Measurements from ENCODE around the gene CCDC82.

The CCDC82 gene

GRCh38 chr11:96361778-96362177 is 27.9 kb downstream of the CCDC82 start:
- DNase-seq (ENCODE audit: low spot score), result peak; percentile 27

DNA sequence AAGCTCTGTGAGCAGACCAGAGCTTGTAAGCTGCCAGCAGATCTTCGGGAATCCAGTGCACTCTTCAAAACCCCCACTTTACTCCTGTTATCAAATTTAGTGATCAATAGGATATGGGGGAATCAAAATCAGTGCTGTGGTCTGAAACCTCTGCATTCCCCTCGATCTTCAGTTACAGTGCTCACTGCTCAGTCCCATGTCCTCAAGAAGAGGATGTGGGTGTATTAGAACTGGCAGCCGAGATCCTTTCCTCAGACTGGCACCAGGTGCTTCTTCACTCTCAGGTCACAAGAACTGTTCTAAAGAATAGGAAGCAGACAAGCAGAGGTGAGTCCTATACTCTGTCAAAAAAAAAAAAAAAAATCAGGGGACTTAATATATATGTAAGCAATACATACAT is 31.4 kb downstream of the CCDC82 start:
- DNase-seq (ENCODE audit: low spot score), result no peak

GRCh38 chr11:96357794-96358193 is 31.9 kb downstream of the CCDC82 start:
- no peak for DNase-seq (ENCODE audit: low spot score)

GRCh38 chr11:96356848-96357247 is 32.9 kb downstream of the CCDC82 start:
- no peak for DNase-seq (ENCODE audit: low spot score)

GRCh38 chr11:96342961-96343711 is 46.6 kb downstream of the CCDC82 start, which contains the start of gene MAML2:
Gene MAML2 (minus strand): TSS chr11:96343195. CDS start chr11:96341895, 1,300 bp downstream.
- peak; percentile 73 for DNase-seq (ENCODE audit: low spot score)

DNA sequence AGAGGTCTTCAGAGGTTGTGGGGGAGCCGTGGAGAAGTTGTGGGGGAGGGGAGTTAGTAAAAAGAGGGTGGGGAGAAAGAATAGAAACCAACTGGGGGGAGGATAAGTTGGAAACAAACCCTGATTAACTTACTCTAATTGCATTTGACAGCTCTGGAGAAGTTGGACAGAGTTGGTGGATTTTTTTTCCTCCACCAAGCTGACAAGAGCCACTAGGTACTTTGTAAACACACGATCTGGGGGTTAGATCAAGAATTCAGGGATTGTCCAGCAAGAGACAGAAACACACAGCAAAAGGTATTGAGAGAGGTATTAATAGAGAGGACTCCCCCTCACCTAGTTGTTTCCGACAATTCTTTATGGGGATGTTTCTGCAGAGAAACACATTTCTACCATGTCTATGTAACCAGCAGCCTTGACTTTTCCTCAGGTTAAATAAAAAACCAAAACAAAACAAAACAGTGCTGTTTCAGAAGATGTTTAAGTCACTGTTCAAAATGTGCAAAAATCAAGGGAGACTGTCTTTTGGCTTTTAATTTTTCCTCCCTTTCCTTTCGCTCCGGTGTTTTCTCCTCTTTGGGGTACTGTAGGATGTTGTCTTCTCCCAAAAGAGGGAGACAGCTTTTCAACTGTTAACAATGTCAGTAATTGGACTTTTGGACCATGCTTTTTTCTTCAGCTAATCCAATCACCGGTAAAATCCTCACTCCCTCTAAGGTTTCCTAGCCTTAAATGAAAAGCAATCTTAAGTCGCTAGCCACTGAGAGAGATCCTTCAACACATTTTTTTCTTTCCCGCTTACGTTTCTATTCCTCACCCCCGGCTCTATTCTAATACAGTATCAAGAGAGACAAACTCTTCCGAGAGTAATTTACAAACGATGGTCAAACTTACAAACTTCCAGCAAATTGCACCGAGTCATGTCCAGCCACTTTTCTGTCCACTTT is 47.4 kb downstream of the CCDC82 start:
- no peak for DNase-seq (ENCODE audit: low spot score)

DNA sequence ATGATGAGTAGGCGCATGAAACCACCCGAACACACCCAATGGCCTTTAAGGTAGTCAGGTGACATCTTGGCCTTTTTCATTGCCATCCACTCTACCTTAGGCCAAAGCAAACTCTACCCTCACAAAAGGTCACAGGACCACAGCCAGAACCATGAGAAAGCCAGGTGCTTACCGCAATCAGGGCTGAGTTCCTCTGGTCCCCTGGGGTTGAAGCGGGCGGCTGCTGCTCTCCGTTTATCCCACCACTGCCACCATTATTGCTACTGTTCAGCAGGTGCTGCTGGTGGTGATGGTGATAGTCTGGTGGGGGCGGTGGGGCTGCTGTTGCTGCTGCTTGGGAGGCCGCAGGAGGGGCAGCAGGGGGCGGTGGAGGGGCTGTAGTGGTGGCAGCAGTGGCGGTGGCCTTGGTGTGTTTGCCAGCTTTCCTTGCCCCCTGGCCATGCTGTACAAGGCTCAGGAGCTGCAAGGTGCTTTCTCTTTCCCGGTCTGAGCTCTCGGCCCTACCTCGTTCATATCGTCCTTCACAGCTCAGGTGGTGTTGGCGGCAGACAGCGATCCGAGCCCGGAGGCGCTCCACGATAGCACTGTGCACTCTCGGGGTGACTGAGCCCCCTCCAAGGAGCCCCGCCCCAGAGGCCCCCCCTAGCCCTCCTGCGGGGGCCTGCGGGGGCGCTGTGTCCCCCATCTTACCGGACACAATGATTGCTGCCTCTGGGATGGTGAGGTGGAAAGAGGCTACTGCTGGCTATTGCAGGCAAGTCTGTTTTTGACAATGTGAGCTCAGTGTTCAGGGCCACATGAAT is 48.3 kb downstream of the CCDC82 start:
- DNase-seq (ENCODE audit: low spot score), result no peak

GRCh38 chr11:96340555-96340885 is 49.2 kb downstream of the CCDC82 start:
- DNase-seq (ENCODE audit: low spot score), result no peak

- no peak for DNase-seq (ENCODE audit: low spot score)
These were observed 49.8 kb downstream of the CCDC82 start for GRCh38 chr11:96339706-96340554.

DNA sequence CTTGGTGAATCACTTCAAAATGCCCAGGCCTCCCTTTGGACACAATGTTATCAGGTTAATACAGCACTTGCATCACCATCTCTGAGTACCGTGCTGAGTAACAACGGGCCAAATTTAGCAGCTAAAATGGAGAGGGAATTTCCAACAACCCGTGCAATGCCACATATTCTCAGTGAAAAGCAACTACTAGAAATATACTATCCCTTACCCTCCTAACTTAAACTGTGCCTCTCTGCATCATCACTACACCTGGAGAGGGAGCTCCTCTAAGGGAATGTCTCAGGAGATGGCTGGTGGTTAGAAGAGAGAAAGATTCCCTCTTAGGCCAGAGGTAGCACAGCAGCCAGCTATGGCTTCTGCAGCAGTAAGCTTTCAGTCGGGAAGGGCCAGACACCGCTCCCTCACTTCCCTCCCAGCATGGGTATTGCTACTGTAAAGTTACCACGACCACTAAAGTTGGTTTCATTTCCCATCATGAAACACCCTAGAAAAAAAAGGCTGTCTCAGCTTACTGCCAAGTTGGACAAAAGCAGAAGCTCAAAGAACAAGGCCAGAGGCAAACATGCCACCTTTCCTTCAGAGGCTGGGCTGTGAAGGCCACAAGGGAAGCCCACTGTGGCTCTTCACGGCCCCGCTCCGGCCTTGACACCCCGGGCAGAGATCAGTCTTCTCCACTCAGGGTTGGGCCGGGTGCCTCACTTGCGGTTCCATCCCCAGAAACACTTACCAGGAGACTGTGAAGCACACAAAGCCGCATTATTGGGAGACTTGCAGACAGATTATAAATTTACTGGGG is 50.6 kb downstream of the CCDC82 start:
- no peak for DNase-seq (ENCODE audit: low spot score)

DNA sequence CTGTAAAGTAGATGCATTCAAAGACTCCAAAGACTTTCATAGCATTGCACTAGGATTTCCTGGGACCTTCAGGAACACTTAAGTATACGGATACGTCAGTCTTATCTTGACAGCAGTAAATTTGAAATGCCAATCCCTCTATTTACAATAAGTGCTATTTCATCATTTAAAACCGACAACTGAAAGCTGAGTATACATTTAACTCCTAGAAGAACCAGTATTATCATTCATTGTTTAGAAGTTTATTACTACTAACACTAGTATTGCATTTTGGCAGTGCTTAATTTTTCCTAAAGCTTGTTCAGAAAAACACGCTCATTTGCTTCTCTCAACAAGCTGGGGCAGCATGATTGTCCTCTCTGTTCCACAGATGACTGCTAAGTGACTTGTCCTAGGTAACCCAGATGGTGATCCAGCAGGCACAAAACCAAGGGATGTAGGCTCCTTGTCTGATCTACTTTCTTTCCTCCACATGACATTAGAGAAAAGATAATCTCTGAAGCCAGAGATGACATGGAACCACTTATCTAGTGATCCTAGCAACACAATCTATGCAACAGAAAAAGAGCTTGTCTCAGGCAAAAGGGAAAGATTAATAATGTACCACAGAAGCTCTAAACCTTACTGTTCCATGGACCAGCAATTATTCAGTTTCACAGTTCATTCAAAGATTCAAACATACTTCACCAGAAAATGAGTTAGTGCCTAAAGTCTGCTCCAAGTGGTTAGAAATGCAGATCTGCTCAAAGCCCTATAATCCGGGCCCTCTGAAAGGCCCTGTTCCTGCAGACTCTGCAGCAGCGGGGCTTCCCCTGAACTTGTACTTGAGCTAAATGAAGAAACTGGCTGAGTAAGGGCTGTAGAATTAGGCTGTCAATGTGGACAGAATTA is 51.9 kb downstream of the CCDC82 start:
- DNase-seq (ENCODE audit: low spot score), result no peak

- no peak for DNase-seq (ENCODE audit: low spot score)
These were observed 54.3 kb downstream of the CCDC82 start for GRCh38 chr11:96335388-96335787.

GRCh38 chr11:96334219-96334618 is 55.5 kb downstream of the CCDC82 start:
- no peak for DNase-seq (ENCODE audit: low spot score)

- no peak for DNase-seq (ENCODE audit: low spot score)
These were observed 56.5 kb downstream of the CCDC82 start for GRCh38 chr11:96333191-96333719.

DNA sequence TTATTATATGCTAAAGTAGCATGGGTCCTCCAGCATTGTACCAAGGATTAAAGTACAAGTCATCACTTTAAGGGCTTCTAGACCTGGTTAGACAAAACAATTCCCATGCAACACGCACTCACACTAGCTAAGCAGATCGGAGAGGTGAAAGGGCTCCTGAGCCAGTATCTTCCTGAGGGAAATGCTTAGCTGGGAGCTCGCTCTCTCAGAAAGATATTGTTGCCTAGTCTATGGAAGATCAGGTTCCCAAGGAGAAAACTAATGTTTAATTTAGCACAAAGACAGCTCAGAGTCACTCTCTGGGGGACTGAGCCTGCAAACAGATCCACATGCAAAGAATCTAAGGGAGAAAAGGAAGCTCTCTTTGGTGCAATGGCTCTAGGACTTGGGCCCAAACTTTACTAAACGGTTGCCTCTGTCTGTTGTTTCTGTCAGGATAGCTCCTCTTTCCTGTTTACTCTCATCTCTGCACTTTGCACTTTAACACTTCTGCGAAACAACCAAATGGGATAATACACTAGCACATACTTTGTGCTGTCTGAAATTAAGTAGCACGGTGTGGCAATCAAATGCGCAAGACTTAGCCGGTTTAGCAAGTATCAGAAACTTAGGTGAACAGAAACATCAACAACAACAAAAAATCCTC is 57.5 kb downstream of the CCDC82 start:
- no peak for DNase-seq (ENCODE audit: low spot score)

GRCh38 chr11:96331699-96332116 is 58.0 kb downstream of the CCDC82 start:
- DNase-seq (ENCODE audit: low spot score), result no peak

DNA sequence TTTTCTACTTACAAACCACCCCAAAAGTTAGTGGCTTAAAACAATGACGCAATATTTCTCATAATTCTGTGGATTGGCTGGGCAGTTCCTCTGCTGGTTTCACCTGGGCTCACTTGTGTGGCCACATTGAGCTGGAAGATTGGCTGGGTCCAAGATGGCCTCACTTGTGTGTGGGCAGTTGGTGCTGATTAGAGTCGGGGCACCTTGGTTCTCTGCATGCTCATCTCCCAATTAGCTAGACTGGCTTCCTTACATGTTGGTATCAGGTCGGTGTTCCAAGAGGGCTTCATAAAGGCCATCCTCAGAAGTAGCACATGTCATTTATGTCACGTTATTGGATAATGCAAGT is 59.2 kb downstream of the CCDC82 start:
- no peak for DNase-seq (ENCODE audit: low spot score)

DNA sequence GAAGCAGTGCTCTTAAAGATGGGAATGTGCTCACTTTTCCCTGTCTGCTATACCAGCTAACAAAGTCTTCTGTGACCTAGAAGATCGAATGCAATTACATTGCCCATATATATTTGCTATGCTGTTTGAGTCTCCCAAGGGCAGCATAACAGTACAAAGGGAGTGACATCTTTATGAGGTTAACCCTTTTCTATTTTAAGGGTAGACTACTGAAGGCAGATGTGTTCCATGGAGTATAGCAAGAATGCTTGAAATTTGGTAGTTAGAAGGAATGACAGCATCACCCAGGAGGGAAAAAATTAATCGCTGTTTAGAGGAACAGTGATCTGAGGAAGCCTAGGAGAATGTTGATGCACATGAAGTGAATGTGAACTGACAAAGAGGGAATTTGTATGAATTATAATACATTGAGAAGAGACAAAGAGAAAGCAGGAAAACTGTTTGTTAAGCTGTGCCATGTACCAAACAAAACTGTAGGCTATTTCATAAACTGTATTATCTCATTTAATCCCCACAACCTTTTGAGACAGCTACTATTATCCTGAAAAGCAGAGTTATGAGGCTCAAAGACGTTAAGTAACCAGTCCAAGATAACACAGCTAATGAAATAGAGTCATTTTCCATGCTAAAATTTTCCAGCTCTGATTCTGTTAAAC is 59.7 kb downstream of the CCDC82 start:
- DNase-seq (ENCODE audit: low spot score), result no peak

All from hematopoietic multipotent progenitor cell treated with erythropoietin and hydrocortisone succinate and interleukin-3 and kit ligand, for 15 days (in vitro differentiated cells).